GM10248 (cell line): ENCODE data around the gene LDLRAD4.

Source experiments
- CTCF ChIA-PET: fragments of 300-600 bp; sonication (Branson Sonifier 250); formaldehyde crosslinking; extraction: SDS; loops from one replicate; lab custom pipeline; 2021; ENCODE audit warnings: antibody characterized with exemption; lab: Yijun Ruan, JAX
- POLR2A ChIA-PET: fragments of 350-650 bp; sonication (Branson Sonifier 250); formaldehyde crosslinking; extraction: SDS; loops from one replicate; lab custom pipeline; 2020; ENCODE audit warnings: antibody characterized with exemption; lab: Yijun Ruan, JAX
- DNase-seq: peaks from one replicate; pipeline ENCODE4 v3.0.0; 2012; ENCODE audit errors: extremely low spot score
- TF ChIP-seq, protein P1 (sequence below): IDR thresholded peaks from 2 replicates; pipeline ENCODE4 v1.5.1; 2012; ENCODE audit warnings: mild to moderate bottlenecking, low read depth; ENCODE audit errors: extremely low read depth, missing control alignments, control extremely low read depth

LDLRAD4 gene

DNA sequence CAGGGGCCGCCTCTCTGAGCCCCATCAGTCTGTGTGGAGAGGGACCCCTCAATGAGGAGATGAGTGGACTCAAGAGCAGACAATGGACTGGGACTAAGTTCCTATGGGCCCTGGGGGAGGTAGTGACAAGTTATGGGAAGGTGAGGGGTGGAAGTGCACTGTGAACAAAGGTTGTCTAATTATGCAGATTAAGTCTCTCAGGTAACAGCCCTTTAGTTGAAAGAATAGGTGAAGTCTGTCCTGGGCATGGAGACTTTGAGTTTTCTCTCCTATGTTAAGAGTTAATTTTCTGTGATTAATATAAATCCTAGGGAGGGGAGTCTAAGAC lies 264.0 kb downstream of the LDLRAD4 start:
- no peak for DNase-seq
- ChIA-PET CTCF (interaction anchor here (0.9 kb wide), 1 partner anchor 48 kb away, joined by 3 read pairs; no protein-coding TSS in a partner anchor), POLR2A (no interaction called here)
- TF ChIP-seq, protein P1, sequence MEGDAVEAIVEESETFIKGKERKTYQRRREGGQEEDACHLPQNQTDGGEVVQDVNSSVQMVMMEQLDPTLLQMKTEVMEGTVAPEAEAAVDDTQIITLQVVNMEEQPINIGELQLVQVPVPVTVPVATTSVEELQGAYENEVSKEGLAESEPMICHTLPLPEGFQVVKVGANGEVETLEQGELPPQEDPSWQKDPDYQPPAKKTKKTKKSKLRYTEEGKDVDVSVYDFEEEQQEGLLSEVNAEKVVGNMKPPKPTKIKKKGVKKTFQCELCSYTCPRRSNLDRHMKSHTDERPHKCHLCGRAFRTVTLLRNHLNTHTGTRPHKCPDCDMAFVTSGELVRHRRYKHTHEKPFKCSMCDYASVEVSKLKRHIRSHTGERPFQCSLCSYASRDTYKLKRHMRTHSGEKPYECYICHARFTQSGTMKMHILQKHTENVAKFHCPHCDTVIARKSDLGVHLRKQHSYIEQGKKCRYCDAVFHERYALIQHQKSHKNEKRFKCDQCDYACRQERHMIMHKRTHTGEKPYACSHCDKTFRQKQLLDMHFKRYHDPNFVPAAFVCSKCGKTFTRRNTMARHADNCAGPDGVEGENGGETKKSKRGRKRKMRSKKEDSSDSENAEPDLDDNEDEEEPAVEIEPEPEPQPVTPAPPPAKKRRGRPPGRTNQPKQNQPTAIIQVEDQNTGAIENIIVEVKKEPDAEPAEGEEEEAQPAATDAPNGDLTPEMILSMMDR: no peak

DNA sequence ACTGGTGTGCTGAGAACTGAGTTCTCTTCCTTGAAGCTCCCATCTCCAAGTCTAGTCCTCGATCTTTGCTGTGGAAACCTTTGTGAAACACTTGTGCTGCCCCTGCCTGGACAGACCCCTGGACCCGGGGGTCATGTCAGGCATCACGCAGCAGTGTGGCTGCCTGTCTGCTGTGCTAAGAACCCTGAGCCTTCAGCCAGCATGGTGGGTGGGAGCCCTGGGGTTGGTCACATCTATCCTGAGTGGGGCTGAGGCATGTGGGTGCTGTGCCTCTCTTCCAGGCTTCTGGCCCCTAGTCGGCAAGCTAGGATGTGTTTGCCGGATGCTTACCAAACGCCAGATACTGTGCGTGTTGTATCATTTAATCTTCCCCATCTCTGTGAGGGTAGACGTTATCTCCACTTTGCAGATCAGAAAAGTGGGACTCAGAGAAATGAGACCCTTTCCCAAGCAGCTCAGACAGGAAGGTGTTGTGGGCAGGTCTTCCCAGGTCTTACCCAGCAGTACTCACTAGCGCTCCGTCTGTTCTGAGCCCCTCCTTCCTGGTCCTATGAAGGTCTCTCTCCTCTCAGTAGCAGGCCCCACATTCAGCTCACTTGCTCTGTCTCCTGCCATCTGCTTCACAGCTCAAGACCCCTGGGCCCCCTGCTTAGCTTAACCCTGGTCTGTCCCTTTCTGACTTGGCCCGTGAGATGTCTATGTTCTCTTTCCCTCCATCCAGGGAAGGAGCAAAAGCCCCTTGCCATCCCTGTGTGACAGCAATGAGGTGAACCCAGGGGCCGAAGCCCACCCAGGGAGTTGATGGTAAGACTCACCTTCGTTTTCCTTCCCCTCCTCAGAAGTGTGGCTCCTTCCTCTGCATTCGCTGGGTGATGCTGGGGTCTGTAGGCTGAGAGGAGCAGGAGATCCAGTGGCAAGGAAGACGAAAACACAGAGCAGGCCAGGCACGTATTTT lies 265.0 kb downstream of the LDLRAD4 start:
- DNase-seq: no peak
- POLR2A ChIA-PET: no interaction called here
- CTCF ChIA-PET: interaction anchor here (0.9 to 2.0 kb wide), 3 partner anchors 19 to 75 kb away, joined by 3 to 7 read pairs (median 4); no protein-coding TSS in a partner anchor
- TF ChIP-seq, protein P1: no peak

DNA sequence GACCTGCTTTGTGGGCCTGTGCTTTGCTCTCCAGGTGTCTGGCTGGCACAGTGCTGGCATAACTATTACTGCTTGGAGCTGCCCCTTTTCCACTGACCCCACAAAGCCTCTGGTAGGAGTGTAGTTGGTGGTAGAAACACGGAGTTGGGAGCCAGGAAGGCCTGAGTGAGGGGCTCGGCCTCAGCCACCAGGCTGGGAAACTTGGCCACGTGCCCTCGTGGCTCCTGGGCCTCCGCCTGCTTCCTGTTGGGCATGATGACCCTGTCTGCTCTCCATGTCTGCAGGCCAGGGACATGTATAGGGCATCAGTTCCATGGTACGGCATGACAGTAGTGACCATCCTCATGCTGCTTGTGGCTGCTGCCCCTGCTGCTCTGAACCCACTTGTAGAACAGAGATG lies 266.6 kb downstream of the LDLRAD4 start:
- POLR2A ChIA-PET: no interaction called here
- DNase-seq: no peak
- CTCF ChIA-PET: interaction anchor here (1.1 to 2.0 kb wide), 3 partner anchors 14 to 73 kb away, joined by 3 to 7 read pairs (median 4); no protein-coding TSS in a partner anchor
- TF ChIP-seq, protein P1: no peak

DNA sequence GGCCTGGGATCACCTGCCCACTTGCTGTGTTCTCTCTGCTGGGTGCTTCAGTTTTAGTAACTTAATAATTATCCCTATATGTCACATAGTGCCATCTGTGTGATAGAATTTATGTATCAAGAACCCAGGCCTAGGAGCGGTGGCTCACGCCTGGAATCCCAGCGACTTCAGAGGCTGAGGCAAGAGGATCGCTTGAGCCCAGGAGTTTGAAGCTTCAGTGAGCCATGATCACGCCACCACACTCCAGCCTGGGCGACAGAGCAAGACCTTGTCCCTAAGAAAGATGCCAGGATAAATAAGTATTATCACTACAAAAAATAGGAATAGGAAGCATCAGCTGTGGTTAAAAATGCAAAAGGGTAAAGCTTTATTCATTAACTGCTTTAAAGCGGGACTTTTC lies 267.0 kb downstream of the LDLRAD4 start:
- no peak for DNase-seq
- POLR2A ChIA-PET: no interaction called here
- CTCF ChIA-PET: no interaction called here
- TF ChIP-seq, protein P1: no peak

DNA sequence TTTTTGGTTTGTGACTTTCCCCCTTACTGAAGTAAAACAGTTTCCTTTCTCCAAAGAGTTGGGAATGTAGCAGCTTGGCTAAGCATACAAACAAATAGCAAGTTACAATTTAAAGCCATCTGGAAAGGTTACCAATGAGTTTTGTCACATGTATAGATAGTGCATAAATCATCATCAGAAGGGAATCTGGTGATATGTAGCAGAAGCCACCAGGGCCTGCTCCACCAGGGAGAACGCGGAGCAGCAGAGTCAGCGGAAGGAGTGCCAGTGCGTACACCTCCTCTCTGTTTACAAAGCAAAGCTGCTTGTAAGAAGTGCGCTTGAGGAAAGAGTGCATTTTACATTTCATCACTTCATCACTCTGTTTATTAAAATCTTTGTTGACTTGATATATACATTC lies 267.7 kb downstream of the LDLRAD4 start:
- DNase-seq: no peak
- TF ChIP-seq, protein P1: no peak
- ChIA-PET POLR2A (no interaction called here), CTCF (no interaction called here)

DNA sequence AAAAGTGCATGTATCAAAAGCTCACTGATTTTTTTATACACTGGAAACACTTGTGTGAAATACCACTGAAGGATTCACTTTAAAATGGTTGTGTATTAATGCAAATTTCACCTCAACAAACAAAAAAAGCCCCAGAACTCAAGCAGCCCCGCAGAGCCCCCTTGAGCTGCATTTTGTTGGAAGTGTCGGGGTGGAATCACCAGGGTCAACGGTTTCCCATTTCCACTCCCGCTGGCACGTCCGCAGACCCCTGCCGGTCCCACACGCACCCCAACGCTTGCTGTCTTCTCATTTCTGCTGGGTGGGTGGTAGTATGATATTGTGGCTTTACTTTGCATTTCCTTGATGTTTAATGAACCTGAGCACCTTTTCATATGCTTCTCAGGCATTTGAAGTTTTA lies 268.1 kb downstream of the LDLRAD4 start:
- DNase-seq: no peak
- TF ChIP-seq, protein P1: no peak
- POLR2A ChIA-PET: no interaction called here
- CTCF ChIA-PET: no interaction called here
